ENCODE measurements around the gene LETMD1. TPM values are rescaled to one million over a fixed set of nuclear protein-coding genes. Genes with fewer than 3 reads are reported as not detected.

The LETMD1 gene
- total and polyA plus RNA-seq, 2 of the 4 experiments (the other 2 are of a cell fraction) = 27.6 to 40.1 TPM

DNA sequence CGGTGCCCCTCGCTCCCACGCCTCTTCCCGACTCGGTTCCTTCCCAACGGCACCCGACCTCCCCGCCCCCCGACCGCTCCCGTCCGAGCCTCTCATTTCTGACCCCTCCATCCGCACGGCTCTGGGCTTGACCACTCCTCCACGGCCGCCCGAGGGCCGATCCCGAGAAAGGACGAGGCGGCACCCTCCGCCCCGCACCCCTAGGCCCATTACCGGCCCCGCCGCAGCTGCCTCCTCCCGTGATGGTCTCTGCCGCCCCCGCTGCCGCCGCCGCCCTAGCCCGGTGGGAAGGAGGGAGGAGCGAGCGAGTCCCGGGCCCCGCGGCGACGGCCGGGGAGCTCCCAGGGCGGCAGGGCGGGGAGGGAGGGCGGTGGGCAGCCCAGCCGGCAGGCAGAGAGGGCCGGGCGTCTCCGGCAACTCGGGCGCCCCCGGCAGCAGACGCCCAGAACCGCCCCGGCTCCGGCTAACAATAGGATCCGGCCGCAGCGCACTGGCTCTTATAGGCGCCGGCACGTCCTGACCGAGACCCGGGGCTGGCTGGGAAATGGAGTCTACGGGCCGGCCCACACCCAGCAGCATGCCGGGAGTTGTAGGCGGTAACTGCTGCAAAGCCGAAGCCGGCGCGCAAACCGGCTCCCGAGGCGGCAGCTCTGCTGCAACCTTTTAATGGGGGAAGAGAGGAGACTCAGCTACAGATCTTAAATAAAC is 35.2 kb downstream of the LETMD1 start, which contains the start of gene CSRNP2:
CSRNP2 (minus strand) TSS at position 471 of the 708 bp plus-strand sequence. CDS start 7,035 bp downstream, outside the sequence.
- peak; percentile 98 for ATAC-seq (ENCODE audit: low read depth)
- Histone ChIP-seq H2BK20ac (ENCODE audit: low read depth, low read length) (no peak within 1 kb of the TSS), H4K8ac (ENCODE audit: low read depth in 2 of 2, low read length in 2 of 2) (peak within 1 kb of the TSS; percentile 78 to 82), H3K4me2 (ENCODE audit: low read depth, low read length) (peak within 1 kb of the TSS; percentile 96), H3K23ac (ENCODE audit: low read depth, low read length) (peak within 1 kb of the TSS; percentile 89), H3K4me1 (ENCODE audit: control insufficient read depth, insufficient read depth, low read length) (peaks cover 2% of the 10 kb centered on the region; the same call in 1 of the 2 replicates), H4K5ac (ENCODE audit: low read depth, low read length) (peak within 1 kb of the TSS; percentile 50), H3K18ac (ENCODE audit: low read depth, low read length) (no peak within 1 kb of the TSS; the same call in 1 of the 2 replicates), H3K9me1 (ENCODE audit: insufficient read depth, low read length) (no peaks in the 10 kb centered on the region), H3K27ac (ENCODE audit: insufficient read depth, low read length) (peak within 1 kb of the TSS; percentile 66), H2BK120ac (ENCODE audit: low read depth, low read length) (0 out of 2 replicates have a peak within 1 kb of the TSS, but pooled peaks have one; percentile 4), H2AK9ac (replicated peaks; ENCODE audit: low read depth, low read length, poor library complexity) (peak within 1 kb of the TSS; percentile 83), H3K27me3 (ENCODE audit: control insufficient read depth, insufficient read depth, low read length) (no peaks in the 10 kb centered on the region), H4K20me1 (ENCODE audit: insufficient read depth, low read length) (peaks cover 32% of the 10 kb centered on the region), H4K91ac (ENCODE audit: insufficient read depth, low read depth, low read length) (peak within 1 kb of the TSS; percentile 36), H3K36me3 (ENCODE audit: control insufficient read depth, insufficient read depth, low read length) (no peaks in the 10 kb centered on the region), H3K4me3 (ENCODE audit: insufficient read depth, low read depth, low read length) (peak within 1 kb of the TSS; percentile 74), H3K9ac (ENCODE audit: low read depth, low read length) (peak within 1 kb of the TSS; percentile 76), H2BK15ac (ENCODE audit: low read depth, low read length) (no peak within 1 kb of the TSS), H3K79me1 (ENCODE audit: low read depth in 1 of 2, low read length in 2 of 2) (peaks cover 6 to 33% of the 10 kb centered on the region in 2 experiments; a peak in 3 of 4 replicates), H3K14ac (replicated peaks; ENCODE audit: low read depth, low read length) (peak within 1 kb of the TSS; percentile 64), H2AFZ (replicated peaks; ENCODE audit: low read length, poor library complexity) (peak within 1 kb of the TSS; percentile 91), H3K4ac (ENCODE audit: low read depth, low read length) (peak within 1 kb of the TSS; percentile 80), H2AK5ac (ENCODE audit: low read depth, low read length) (peak within 1 kb of the TSS; percentile 38; the same call in 1 of the 2 replicates), H3K56ac (ENCODE audit: extremely low read depth, insufficient read depth, low read length) (peak within 1 kb of the TSS; percentile 37; the same call in 1 of the 2 replicates), H2BK5ac (ENCODE audit: low read depth, low read length, poor library complexity, severe bottlenecking) (peak within 1 kb of the TSS; percentile 51), H3K9me3 (ENCODE audit: control insufficient read depth, insufficient read depth, low read length) (no peaks in the 10 kb centered on the region)
- ChIA-PET CTCF (interaction anchor here (0.5 to 1.3 kb wide), 2 partner anchors 258 to 760 kb away, joined by 3 to 5 read pairs; no protein-coding TSS in a partner anchor), POLR2A (ENCODE audit: unreplicated experiment) (interaction anchor here (0.6 to 1.0 kb wide), 9 partner anchors 13 to 284 kb away, joined by 3 to 13 read pairs (median 4); partner anchors contain the start of gene DAZAP2)
- DNase-seq = peak; percentile 93
- 0 out of 2 replicates have a peak, but pooled peaks have one; percentile 17 for TF ChIP-seq CTCF (conservative IDR thresholded peaks at IDR 0.05; ENCODE audit: low read depth, low read length)
- TF ChIP-seq MAZ (IDR thresholded peaks at IDR 0.05; ENCODE audit: borderline replicate concordance, low read depth, low read length) = peak; percentile 47; the same call in 1 of the 2 replicates
- peak; percentile 38; the same call in 1 of the 2 replicates for TF ChIP-seq MXI1 (IDR thresholded peaks at IDR 0.05; ENCODE audit: borderline replicate concordance, low read depth, low read length)
- TF ChIP-seq POLR2A (IDR thresholded peaks at IDR 0.05; ENCODE audit: low read depth, low read length) = peak; percentile 100
- TF ChIP-seq, protein P1, sequence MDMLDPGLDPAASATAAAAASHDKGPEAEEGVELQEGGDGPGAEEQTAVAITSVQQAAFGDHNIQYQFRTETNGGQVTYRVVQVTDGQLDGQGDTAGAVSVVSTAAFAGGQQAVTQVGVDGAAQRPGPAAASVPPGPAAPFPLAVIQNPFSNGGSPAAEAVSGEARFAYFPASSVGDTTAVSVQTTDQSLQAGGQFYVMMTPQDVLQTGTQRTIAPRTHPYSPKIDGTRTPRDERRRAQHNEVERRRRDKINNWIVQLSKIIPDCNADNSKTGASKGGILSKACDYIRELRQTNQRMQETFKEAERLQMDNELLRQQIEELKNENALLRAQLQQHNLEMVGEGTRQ (IDR thresholded peaks at IDR 0.05; ENCODE audit: low read depth, low read length) = no peak
- TF ChIP-seq NFE2L2 (IDR thresholded peaks at IDR 0.05; ENCODE audit: low read depth, low read length) = no peak
- peak; percentile 6; the same call in 1 of the 2 replicates for TF ChIP-seq BHLHE40 (IDR thresholded peaks at IDR 0.05; ENCODE audit: low read depth, low read length)
- TF ChIP-seq SMC3 (IDR thresholded peaks at IDR 0.05; ENCODE audit: low read depth, low read length) = no peak
- in situ Hi-C loops (cut with MboI; ENCODE audit: low sequenced_read_pairs) (loop anchor here (10.0 kb wide), 1 partner anchor 262 kb away; the partner anchor contains the start of gene CELA1), dilution Hi-C loops (cut with HindIII; ENCODE audit: low sequenced_read_pairs, unreplicated experiment) (no loop called here), intact Hi-C loops (cut with micrococcal nuclease) (loop anchor here (5.0 to 10.0 kb wide), 2 partner anchors 154 to 262 kb away; partner anchors contain the start of genes CELA1 and DAZAP2)
- no TSS peak for BruUV-seq (replicated peaks)
- 1% methylated on average over 20 of the region's 74 CpGs; no CpG with 5 or more reads in 1 of the 2 experiments for WGBS, 2 experiments (ENCODE audit: extremely low coverage in 2 of 2, insufficient read length in 1 of 2)

Measured in IMR-90 (cell line).